CD4-positive, alpha-beta memory T cell (primary cell): Measurements from ENCODE around the gene CHRM2. TPM values are rescaled to one million over a fixed set of nuclear protein-coding genes. Genes with fewer than 3 reads are reported as not detected.

Experiments
- CTCF ChIA-PET: fragments of 350-600 bp; sonication (Branson Sonifier 250); formaldehyde crosslinking; loops from one replicate; lab custom pipeline; 2021; ENCODE audit warnings: inconsistent platforms; ENCODE audit not compliant: partially characterized antibody; lab: Charles Lee
- POLR2A ChIA-PET: fragments of 350-600 bp; sonication (Branson Sonifier 250); formaldehyde crosslinking; loops from one replicate; lab custom pipeline; 2021; ENCODE audit not compliant: partially characterized antibody; lab: Charles Lee
- DNase-seq, 5 donors: peaks; one replicate each; pipeline versions ENCODE4 v3.0.0 to v3.0.0-alpha.2; 2020 to 2022; ENCODE audit warnings: mixed read lengths in 1 of 5
- H3K27ac ChIP-seq: one replicate; pipeline ENCODE4 v1.7.0; 2013; ENCODE audit warnings: low read depth, low read length
- H3K27me3 ChIP-seq: 2 replicates; pipeline ENCODE4 v1.7.0; 2013; ENCODE audit warnings: mild to moderate bottlenecking, low read length, moderate library complexity; ENCODE audit not compliant: insufficient read depth
- H3K36me3 ChIP-seq: 2 replicates; pipeline ENCODE4 v1.7.0; 2013; ENCODE audit warnings: mild to moderate bottlenecking, low read length, moderate library complexity; ENCODE audit not compliant: insufficient read depth
- H3K4me1 ChIP-seq: 2 replicates; pipeline ENCODE4 v1.7.0; 2013; ENCODE audit warnings: mild to moderate bottlenecking, low read length, moderate library complexity; ENCODE audit not compliant: insufficient read depth
- H3K4me3 ChIP-seq, 2 donors: one replicate each; pipeline ENCODE4 v1.7.0; 2013; ENCODE audit warnings: low read length in 2 of 2, mild to moderate bottlenecking in 1 of 2
- H3K9me3 ChIP-seq, 2 donors: one replicate each; pipeline ENCODE4 v1.7.0; 2013; ENCODE audit warnings: low read length in 2 of 2, control low read depth in 1 of 2; ENCODE audit not compliant: control insufficient read depth in 1 of 2
- H3K27ac Mint-ChIP-seq, 7 donors: one replicate each; pipeline ENCODE4 v1.8.0; 2020 to 2021; ENCODE audit warnings: mixed read lengths in 7 of 7, mild to moderate bottlenecking in 6 of 7, inconsistent platforms in 3 of 7, moderate library complexity in 3 of 7
- H3K27me3 Mint-ChIP-seq, 2 donors: one replicate each; pipeline ENCODE4 v1.8.0; 2020 to 2021; ENCODE audit warnings: mixed read lengths in 2 of 2
- H3K36me3 Mint-ChIP-seq, 2 donors: one replicate each; pipeline ENCODE4 v1.8.0; 2020 to 2021; ENCODE audit warnings: mixed read lengths in 2 of 2, inconsistent platforms in 1 of 2, mild to moderate bottlenecking in 1 of 2
- H3K4me1 Mint-ChIP-seq, 4 donors: one replicate each; pipeline ENCODE4 v1.8.0; 2020 to 2021; ENCODE audit warnings: mixed read lengths in 4 of 4, mild to moderate bottlenecking in 1 of 4
- H3K4me3 Mint-ChIP-seq, 8 donors: one replicate each; pipeline ENCODE4 v1.8.0; 2020 to 2021; ENCODE audit warnings: mixed read lengths in 8 of 8, mild to moderate bottlenecking in 7 of 8, moderate library complexity in 6 of 8, inconsistent platforms in 3 of 8
- H3K9me3 Mint-ChIP-seq, 8 donors: one replicate each; pipeline ENCODE4 v1.8.0; 2020 to 2021; ENCODE audit warnings: mixed read lengths in 8 of 8, mild to moderate bottlenecking in 5 of 8, inconsistent platforms in 3 of 8, moderate library complexity in 1 of 8
- intact Hi-C: fragments of 100-400 bp; cut with micrococcal nuclease; formaldehyde crosslinking; loops from one replicate; pipeline ENCODE4 v1.15.1; 2023
- microRNA-seq: library from miRNA; unstranded; fragments of <30 nt; microRNA quantifications from one replicate; pipeline ENCODE4 v1.2.0, GENCODE V29; 2021; ENCODE audit warnings: borderline replicate concordance, borderline number of aligned reads, borderline microRNAs expressed, mixed read lengths
- polyA plus RNA-seq, 2 donors: library from polyadenylated mRNA; unstranded; fragments of 300-500 nt; fragmentation: Illumina TruSeq; gene quantifications; one replicate each; pipeline ENCODE4 v1.2.3, GENCODE V29; 2021
- total RNA-seq, 2 experiments: library from RNA; stranded (reverse); gene quantifications; one replicate each; pipeline ENCODE4 v1.2.3, GENCODE V29; 2021

CHRM2 gene
- total and polyA plus RNA-seq, 4 experiments from 2014 or later = not detected

DNA sequence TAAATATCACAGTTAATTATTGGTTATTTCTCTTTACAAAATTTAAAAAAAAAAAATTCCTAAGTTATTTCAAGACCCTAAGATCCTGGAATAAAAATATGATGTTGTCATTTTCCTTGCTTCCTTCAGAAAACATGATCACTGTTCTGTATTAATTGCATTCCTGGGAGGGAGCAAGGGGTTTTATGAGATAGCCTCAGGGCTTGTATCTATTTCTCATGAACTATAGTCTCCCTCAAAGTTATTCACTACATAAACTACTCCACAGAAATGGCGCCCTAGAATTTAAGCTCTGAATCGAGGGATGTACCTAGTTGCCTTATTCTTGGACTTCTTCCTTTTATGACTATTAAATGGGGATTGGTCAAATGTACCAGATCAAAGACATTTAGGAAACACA lies 170.3 kb downstream of the CHRM2 start:
- ChIA-PET POLR2A (no interaction called here), CTCF (no interaction called here)
- Mint-ChIP-seq H3K9me3 (peaks cover 0 to 8% (median 3%) of the 10 kb centered on the region in 8 donors), H3K27ac (no peak overlapping the region), H3K36me3 (no peaks in the 10 kb centered on the region), H3K4me3 (no peak overlapping the region), H3K4me1 (no peaks in the 10 kb centered on the region), H3K27me3 (no peaks in the 10 kb centered on the region)
- Histone ChIP-seq H3K27me3 (no peaks in the 10 kb centered on the region), H3K4me3 (no peak overlapping the region), H3K36me3 (no peaks in the 10 kb centered on the region), H3K4me1 (no peaks in the 10 kb centered on the region), H3K27ac (no peak overlapping the region), H3K9me3 (no peaks in the 10 kb centered on the region)
- no peak for DNase-seq
- intact Hi-C loops = no loop called here

DNA sequence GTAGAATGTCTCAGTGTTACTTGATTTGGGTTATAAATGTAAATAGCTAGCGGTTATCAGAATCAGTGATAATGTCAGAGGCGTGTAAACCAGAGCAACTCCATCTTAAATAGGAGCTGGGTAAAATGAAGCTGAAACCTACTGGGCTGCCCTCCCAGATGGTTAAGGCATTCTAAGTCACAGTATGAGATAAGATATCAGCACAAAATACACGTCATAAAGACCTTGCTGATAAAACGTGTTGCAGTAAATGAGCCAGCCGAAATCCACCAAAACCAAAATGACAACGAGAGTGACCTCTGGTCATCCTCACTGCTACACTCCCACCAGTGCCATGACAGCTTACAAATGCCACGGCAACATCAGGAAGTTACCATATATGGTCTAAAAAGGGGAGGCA lies 172.3 kb downstream of the CHRM2 start:
- no peaks in the 10 kb centered on the region for H3K27me3 ChIP-seq
- Mint-ChIP-seq H3K27ac (no peak overlapping the region), H3K36me3 (no peaks in the 10 kb centered on the region), H3K4me3 (no peak overlapping the region), H3K27me3 (no peaks in the 10 kb centered on the region), H3K4me1 (no peaks in the 10 kb centered on the region), H3K9me3 (peaks cover 0 to 11% (median 4%) of the 10 kb centered on the region in 8 donors)
- ChIA-PET POLR2A (no interaction called here), CTCF (no interaction called here)
- H3K27ac ChIP-seq = no peak overlapping the region
- no peak for DNase-seq
- H3K36me3 ChIP-seq = no peaks in the 10 kb centered on the region
- no peaks in the 10 kb centered on the region for H3K9me3 ChIP-seq
- no peaks in the 10 kb centered on the region for H3K4me1 ChIP-seq
- H3K4me3 ChIP-seq = no peak overlapping the region
- intact Hi-C loops = no loop called here

DNA sequence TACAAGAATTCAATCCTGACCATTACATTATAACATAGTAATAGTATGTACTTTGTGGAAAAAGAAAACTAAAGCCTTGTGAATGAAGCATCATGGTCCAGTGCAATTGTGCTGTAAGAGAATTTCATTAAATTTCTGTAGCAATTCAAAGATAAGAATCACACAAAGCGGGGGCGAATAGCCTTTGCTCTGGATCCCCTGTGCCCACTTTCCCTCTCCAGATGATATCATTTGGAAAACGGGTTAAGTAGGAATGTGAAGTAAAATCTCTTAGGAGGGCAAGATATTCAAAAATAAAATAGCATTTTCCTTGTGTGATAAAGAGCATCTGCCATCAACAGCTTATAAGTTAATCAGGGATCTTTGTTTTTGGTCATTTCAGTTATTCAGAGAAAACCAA lies 177.1 kb downstream of the CHRM2 start:
- peaks cover 3 to 14% (median 6%) of the 10 kb centered on the region in 8 donors for H3K9me3 Mint-ChIP-seq

DNA sequence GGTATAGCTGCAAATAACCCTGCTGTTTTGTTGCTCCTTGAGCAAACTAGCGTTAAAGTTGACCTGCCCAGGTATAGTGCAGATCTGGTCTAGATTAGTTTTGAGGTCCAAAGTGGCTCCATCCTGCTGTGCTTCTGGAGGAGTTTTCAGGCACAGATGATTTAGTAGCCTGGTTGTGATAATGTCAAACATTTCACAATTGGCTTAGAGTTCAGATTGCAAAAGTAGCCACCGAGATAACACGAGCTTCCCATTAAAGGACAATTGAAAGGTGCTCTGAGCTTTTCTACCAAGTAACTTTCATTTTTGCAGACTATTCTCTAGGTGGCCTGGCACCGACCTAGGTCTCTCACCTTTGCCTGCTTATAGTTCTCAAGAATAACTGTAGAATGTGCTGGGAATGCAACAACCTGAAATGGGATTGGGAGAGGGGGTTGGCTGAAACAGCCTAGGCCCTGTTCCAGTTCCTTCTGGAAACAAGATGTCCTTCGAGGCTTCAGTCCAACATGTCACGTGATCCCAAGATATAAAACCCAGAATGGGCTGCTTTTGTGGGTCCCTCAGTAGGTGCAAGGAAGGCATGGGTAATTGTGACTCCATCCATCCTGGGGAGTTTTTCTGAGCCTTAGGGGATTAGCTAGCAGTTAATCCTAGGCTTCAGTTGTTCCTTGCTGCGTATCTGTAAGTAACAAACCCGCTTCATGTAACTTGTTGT lies 201.0 kb downstream of the CHRM2 start:
- POLR2A ChIA-PET = no interaction called here

More for the DNA sequence above, 177.1 kb downstream of the CHRM2 start:
- H3K4me1 Mint-ChIP-seq = no peaks in the 10 kb centered on the region
- ChIA-PET CTCF (no interaction called here), POLR2A (no interaction called here)
- DNase-seq = no peak
- Histone ChIP-seq H3K27ac (no peak overlapping the region), H3K9me3 (peaks cover 0 to under 1% of the 10 kb centered on the region in 2 donors), H3K27me3 (no peaks in the 10 kb centered on the region), H3K4me3 (no peak overlapping the region), H3K36me3 (no peaks in the 10 kb centered on the region), H3K4me1 (no peaks in the 10 kb centered on the region)
- no peak overlapping the region for H3K27ac Mint-ChIP-seq
- no peaks in the 10 kb centered on the region for H3K27me3 Mint-ChIP-seq
- H3K36me3 Mint-ChIP-seq = no peaks in the 10 kb centered on the region
- no peak overlapping the region for H3K4me3 Mint-ChIP-seq
- intact Hi-C loops = no loop called here

More for the DNA sequence above, 201.0 kb downstream of the CHRM2 start:
- no peak overlapping the region for H3K4me3 ChIP-seq
- Mint-ChIP-seq H3K4me1 (no peaks in the 10 kb centered on the region), H3K4me3 (no peak overlapping the region), H3K9me3 (peaks cover 0 to 10% (median 5%) of the 10 kb centered on the region in 8 donors), H3K27ac (no peak overlapping the region), H3K36me3 (no peaks in the 10 kb centered on the region), H3K27me3 (no peaks in the 10 kb centered on the region)
- no peaks in the 10 kb centered on the region for H3K4me1 ChIP-seq
- CTCF ChIA-PET = no interaction called here
- no peak overlapping the region for H3K27ac ChIP-seq
- H3K27me3 ChIP-seq = no peaks in the 10 kb centered on the region
- DNase-seq = no peak
- intact Hi-C loops = no loop called here
- no peaks in the 10 kb centered on the region for H3K9me3 ChIP-seq
- no peaks in the 10 kb centered on the region for H3K36me3 ChIP-seq

Small RNA genes lying within 50 kb of the gene (microRNA-seq; reads per million reads assigned to microRNA genes)
- not detected for gene MIR490
